Testis (tissue), 3 donors: Measurements from ENCODE around the gene ATP5F1E. TPM values are rescaled to one million over a fixed set of nuclear protein-coding genes. Genes with fewer than 3 reads are reported as not detected.

Source experiments
- DNase-seq: peaks from one replicate; pipeline ENCODE4 v3.0.0-alpha.2; 2019
- H3K27ac ChIP-seq, 2 donors: fragments of 200-600 bp; sonication (generic); one replicate each; pipeline ENCODE4 v1.5.1; 2019
- H3K27me3 ChIP-seq: fragments of 200-600 bp; sonication (generic); one replicate; pipeline ENCODE4 v1.5.1; 2019
- H3K36me3 ChIP-seq: fragments of 200-600 bp; sonication (generic); one replicate; pipeline ENCODE4 v1.5.1; 2017; ENCODE audit warnings: low read depth; ENCODE audit errors: missing control alignments
- H3K4me1 ChIP-seq: fragments of 200-600 bp; sonication (generic); one replicate; pipeline ENCODE4 v1.5.1; 2019
- H3K4me3 ChIP-seq, 2 donors: fragments of 200-600 bp; sonication (generic); one replicate each; pipeline ENCODE4 v1.5.1; 2017 to 2019
- H3K9me3 ChIP-seq: fragments of 200-600 bp; sonication (generic); one replicate; pipeline ENCODE4 v1.5.1; 2017
- CTCF ChIP-seq, 3 experiments: fragments of 450-650 bp in 2 of 3; fragments of 200-600 bp in 1 of 3; sonication (generic) in 1 of 3; IDR thresholded peaks; one replicate each; pipeline ENCODE4 v1.5.1; 2016 to 2019; ENCODE audit warnings: antibody characterized with exemption in 3 of 3, mild to moderate bottlenecking in 2 of 3, moderate library complexity in 1 of 3
- POLR2A ChIP-seq: fragments of 450-650 bp; IDR thresholded peaks from one replicate; pipeline ENCODE4 v1.6.1; 2017; ENCODE audit warnings: antibody characterized with exemption, mild to moderate bottlenecking, moderate library complexity
- WGBS, 2 donors: methylation state at CpG; one replicate each; pipeline ENCODE4 v1.1.5; 2018; 5-methylcytosine and 5-hydroxymethylcytosine counted together
- intact Hi-C: fragments of 100-400 bp; cut with DNase I; formaldehyde crosslinking; loops from one replicate; pipeline ENCODE4 v1.15.1; 2023; ENCODE audit warnings: low total_unique reads
- polyA plus RNA-seq: library from polyadenylated mRNA; stranded (reverse); fragments of 350-450 nt; fragmentation: Illumina TruSeq; extraction: RNeasy Lipid Tissue Mini Kit (QIAGEN cat#74804); gene quantifications from one replicate; pipeline ENCODE4 v1.2.3, GENCODE V29; 2014; ENCODE audit warnings: low read depth, low replicate concordance; ENCODE audit not compliant: insufficient read depth
- total RNA-seq, 2 donors: library from RNA; depleted of rRNA; stranded (reverse); fragments of >200 nt; gene quantifications; one replicate each; pipeline ENCODE4 v1.2.3, GENCODE V29; 2016

ATP5F1E gene
- total and polyA plus RNA-seq, 3 donors from 2014 or later: 24.6 to 76.0 (median 25.5) TPM

GRCh38 chr20:59006864-59007664, 25.1 kb downstream of the ATP5F1E start, which contains the start of gene CTSZ:
Gene CTSZ (minus strand): TSS chr20:59007254. CDS start chr20:59007128, 126 bp downstream.
- Histone ChIP-seq H3K4me1 (peaks cover 9% of the 10 kb centered on the region), H3K36me3 (no peaks in the 10 kb centered on the region), H3K4me3 (peak within 1 kb of the TSS; percentile 57 to 70), H3K9me3 (no peaks in the 10 kb centered on the region), H3K27me3 (no peaks in the 10 kb centered on the region), H3K27ac (peak within 1 kb of the TSS; percentile 65 to 68)
- intact Hi-C loops: no loop called here
- no peak for DNase-seq
- TF ChIP-seq POLR2A (no peak), CTCF (IDR thresholded peaks at IDR 0.05) (no peak)
- WGBS, 2 donors: 0 to 13% methylated on average over 12 to 52 of the region's 82 CpGs

GRCh38 chr20:59006167-59006863, 25.8 kb downstream of the ATP5F1E start:
- H3K4me1 ChIP-seq: peaks cover 9% of the 10 kb centered on the region
- whole genome bisulfite sequencing, 2 donors: 57% methylated on average over 23 of the region's 29 CpGs; no CpG with 5 or more reads in 1 of the 2 donors
- DNase-seq: no peak

GRCh38 chr20:59005523-59006166, 26.5 kb downstream of the ATP5F1E start:
- intact Hi-C loops: no loop called here
- no peaks in the 10 kb centered on the region for H3K36me3 ChIP-seq
- no peak for DNase-seq
- no peaks in the 10 kb centered on the region for H3K9me3 ChIP-seq
- no peaks in the 10 kb centered on the region for H3K27me3 ChIP-seq
- no peak overlapping the region for H3K4me3 ChIP-seq
- TF ChIP-seq POLR2A (no peak), CTCF (IDR thresholded peaks at IDR 0.05) (no peak)
- H3K4me1 ChIP-seq: peaks cover 9% of the 10 kb centered on the region
- 76% methylated on average over 3 of the region's 3 CpGs; no CpG with 5 or more reads in 1 of the 2 donors for WGBS, 2 donors
- peak overlapping the region in 1 of 2 donors; percentile 50 for H3K27ac ChIP-seq

More at GRCh38 chr20:59006167-59006863, 25.8 kb downstream of the ATP5F1E start:
- Histone ChIP-seq H3K27me3 (no peaks in the 10 kb centered on the region), H3K36me3 (no peaks in the 10 kb centered on the region), H3K9me3 (no peaks in the 10 kb centered on the region), H3K27ac (peak overlapping the region; percentile 65 to 68), H3K4me3 (peak overlapping the region; percentile 57 to 70)
- no peak for TF ChIP-seq CTCF (IDR thresholded peaks at IDR 0.05)
- TF ChIP-seq POLR2A: no peak
- intact Hi-C loops: no loop called here

- Histone ChIP-seq H3K9me3 (no peaks in the 10 kb centered on the region), H3K36me3 (no peaks in the 10 kb centered on the region), H3K27me3 (no peaks in the 10 kb centered on the region), H3K4me1 (peaks cover 9% of the 10 kb centered on the region), H3K27ac (peak overlapping the region in 1 of 2 donors; percentile 7), H3K4me3 (no peak overlapping the region)
- DNase-seq: peak; percentile 43
- intact Hi-C loops: no loop called here
- TF ChIP-seq POLR2A (no peak), CTCF (IDR thresholded peaks at IDR 0.05) (no peak)
- 64 to 69% methylated on average over 14 to 17 of the region's 17 CpGs for WGBS, 2 donors
Measured at GRCh38 chr20:59004763-59005522, 27.2 kb downstream of the ATP5F1E start.
